ENCODE results near the gene ZNF79.

Gene ZNF79

GRCh38 chr9:127398715-127399400 is 25.3 kb upstream of the ZNF79 start:
- DNase-seq (ENCODE audit: low read depth) = no peak

- DNase-seq (ENCODE audit: low read depth) = no peak
Observed at GRCh38 chr9:127399736-127400269, 24.4 kb upstream of the ZNF79 start.

GRCh38 chr9:127402401-127403090 is 21.6 kb upstream of the ZNF79 start:
- DNase-seq (ENCODE audit: low read depth) = no peak

- DNase-seq (ENCODE audit: low read depth) = no peak
Observed at GRCh38 chr9:127403507-127404192, 20.5 kb upstream of the ZNF79 start.

GRCh38 chr9:127404631-127405030 is 19.6 kb upstream of the ZNF79 start:
- no peak for DNase-seq (ENCODE audit: low read depth)

- DNase-seq (ENCODE audit: low read depth) = no peak
Observed at GRCh38 chr9:127405344-127406125, 18.6 kb upstream of the ZNF79 start.

- DNase-seq (ENCODE audit: low read depth) = no peak
Observed at GRCh38 chr9:127406799-127407491, 17.2 kb upstream of the ZNF79 start.

- no peak for DNase-seq (ENCODE audit: low read depth)
Observed at GRCh38 chr9:127407492-127407843, 16.7 kb upstream of the ZNF79 start.

- no peak for DNase-seq (ENCODE audit: low read depth)
Observed at GRCh38 chr9:127411122-127411521, 13.1 kb upstream of the ZNF79 start.

- DNase-seq (ENCODE audit: low read depth) = no peak
Observed at GRCh38 chr9:127415141-127415540, 9.0 kb upstream of the ZNF79 start.

GRCh38 chr9:127415657-127416056 is 8.5 kb upstream of the ZNF79 start:
- no peak for DNase-seq (ENCODE audit: low read depth)

GRCh38 chr9:127417131-127418036 is 6.8 kb upstream of the ZNF79 start:
- peak; percentile 41 for DNase-seq (ENCODE audit: low read depth)

GRCh38 chr9:127418037-127418471 is 6.1 kb upstream of the ZNF79 start:
- no peak for DNase-seq (ENCODE audit: low read depth)

GRCh38 chr9:127419348-127419747 is 4.8 kb upstream of the ZNF79 start:
- DNase-seq (ENCODE audit: low read depth) = no peak

- no peak for DNase-seq (ENCODE audit: low read depth)
Observed at GRCh38 chr9:127421057-127421456, 3.1 kb upstream of the ZNF79 start.

GRCh38 chr9:127422133-127422782 is 1.9 kb upstream of the ZNF79 start:
- no peak for DNase-seq (ENCODE audit: low read depth)

GRCh38 chr9:127422787-127423186 is 1.4 kb upstream of the ZNF79 start:
- no peak for DNase-seq (ENCODE audit: low read depth)

- DNase-seq (ENCODE audit: low read depth) = no peak
Observed at GRCh38 chr9:127423476-127423933, 677 bp upstream of the ZNF79 start.

GRCh38 chr9:127424676-127424999 is 456 bp downstream of the ZNF79 start:
- no peak for DNase-seq (ENCODE audit: low read depth)

- no peak for DNase-seq (ENCODE audit: low read depth)
Observed at GRCh38 chr9:127426756-127427155, 2.6 kb downstream of the ZNF79 start.
